Activated naive CD4-positive, alpha-beta T cell treated with anti-CD3 and anti-CD28 coated beads, Interleukin-2, amount 50 U/mL, for 72 hours (primary cell): Measurements from ENCODE around the gene PASD1. TPM values are rescaled to one million over a fixed set of nuclear protein-coding genes. Genes with fewer than 3 reads are reported as not detected.
"Not testable (repeated sequence)": the region's sequence is repeated elsewhere in the genome, so short reads cannot be mapped to it uniquely, and the experiment has no call there.

ENCODE experiments used
- ATAC-seq, 2 donors: fragments of 150-1000 bp; cut with Tn5 transposase; 2 replicates each; pipeline ENCODE4 v1.10.0; 2021; ENCODE audit warnings: mild to moderate bottlenecking in 2 of 2, moderate library complexity in 2 of 2
- DNase-seq, 2 donors: peaks; one replicate each; pipeline ENCODE4 v3.0.0; 2021 to 2022; ENCODE audit warnings: low spot score in 2 of 2
- H3K27ac Mint-ChIP-seq, 2 donors: one replicate each; pipeline ENCODE4 v1.8.0; 2022; ENCODE audit warnings: mild to moderate bottlenecking in 2 of 2, mixed read lengths in 2 of 2
- H3K36me3 Mint-ChIP-seq, 2 donors: one replicate each; pipeline ENCODE4 v1.8.0; 2022; ENCODE audit warnings: mixed read lengths in 2 of 2
- H3K9me3 Mint-ChIP-seq, 2 donors: one replicate each; pipeline ENCODE4 v1.8.0; 2022; ENCODE audit warnings: mixed read lengths in 2 of 2
- total RNA-seq, 2 donors: library from RNA; stranded (reverse); gene quantifications; one replicate each; pipeline ENCODE4 v1.2.3, GENCODE V29; 2022

Gene PASD1
- total RNA-seq, 2 donors from 2014 or later: not detected

GRCh38 chrX:151692825-151693224 lies 129.3 kb downstream of the PASD1 start:
- Mint-ChIP-seq H3K36me3 (no peaks in the 10 kb centered on the region), H3K9me3 (no peaks in the 10 kb centered on the region), H3K27ac (no peak overlapping the region)
- no peak for DNase-seq
- no peak for ATAC-seq

DNA sequence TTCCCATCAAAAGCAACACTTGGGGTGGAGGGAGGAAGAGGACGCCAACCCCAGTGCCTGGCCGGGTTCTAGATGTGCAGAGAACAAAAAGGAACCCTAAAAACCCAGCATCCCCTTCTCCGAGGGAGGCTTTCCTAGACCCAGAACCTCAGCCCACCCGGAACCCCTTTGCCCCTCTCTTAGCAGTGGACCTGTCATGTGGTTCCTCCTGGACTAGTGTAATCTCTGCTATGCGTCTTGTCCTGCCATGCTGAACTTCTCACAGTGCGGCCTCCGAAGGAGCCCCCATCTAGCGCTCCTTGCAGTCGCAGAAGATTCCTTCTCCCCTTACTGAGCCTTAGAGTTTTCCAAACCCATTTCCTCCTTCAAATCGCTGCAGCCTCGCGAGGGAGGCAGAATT lies 130.6 kb downstream of the PASD1 start:
- Mint-ChIP-seq H3K9me3 (no peaks in the 10 kb centered on the region), H3K27ac (no peak overlapping the region), H3K36me3 (no peaks in the 10 kb centered on the region)
- no peak for ATAC-seq
- no peak for DNase-seq

DNA sequence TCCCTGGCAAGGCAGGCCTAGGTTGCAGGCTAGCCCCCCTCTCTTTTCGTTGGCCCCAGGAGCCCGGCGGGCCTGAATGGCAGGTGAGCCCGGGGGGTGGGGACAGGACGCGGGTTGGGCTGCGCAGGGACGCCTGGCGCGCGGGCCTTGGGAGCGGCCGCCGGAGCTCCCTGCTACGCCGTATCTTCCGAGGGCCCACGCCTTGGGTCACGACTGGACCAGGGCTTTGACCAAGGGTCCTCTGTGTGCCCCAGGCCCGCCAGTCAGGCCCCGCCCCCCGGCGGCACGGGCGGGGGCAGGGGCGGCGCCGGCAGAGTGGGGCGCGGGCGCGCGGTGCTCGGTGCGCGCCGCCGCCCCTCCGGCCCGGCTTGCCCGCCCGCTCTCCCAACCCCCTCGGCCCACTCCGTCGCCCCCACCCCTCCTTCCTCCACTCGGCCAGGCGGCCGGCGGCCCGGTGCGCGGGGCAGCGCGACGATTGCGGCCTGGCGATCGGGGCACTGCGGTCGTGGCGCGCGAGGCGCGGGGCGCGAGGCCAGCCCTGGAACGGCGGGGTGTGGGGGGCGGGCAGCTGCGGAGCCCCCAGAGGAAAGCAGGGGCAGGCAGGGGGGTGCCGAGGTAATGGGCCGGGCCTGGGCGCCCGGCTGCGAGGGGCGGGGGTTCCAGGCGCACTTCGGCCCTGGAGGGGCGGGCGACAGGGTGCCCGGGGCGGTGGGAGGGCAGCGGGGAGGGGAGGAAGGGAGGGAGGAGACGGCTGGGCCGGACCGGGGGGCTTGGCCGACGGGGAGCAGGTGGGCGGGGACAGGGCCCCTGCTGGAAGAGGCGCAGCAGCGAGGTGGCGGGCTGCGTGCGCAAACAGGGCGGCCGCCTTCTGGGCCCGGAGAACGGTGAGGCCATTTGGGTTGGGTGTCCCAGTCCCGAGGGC lies 131.4 kb downstream of the PASD1 start, which contains the start of gene PRRG3:
Gene PRRG3 (plus strand): TSS at position 798 of the 922 bp plus-strand sequence. CDS start 3,357 bp downstream, outside the sequence.
- no peak within 1 kb of the TSS for H3K27ac Mint-ChIP-seq
- H3K36me3 Mint-ChIP-seq: no peaks in the 10 kb centered on the region
- DNase-seq: no peak
- ATAC-seq: no peak
- no peaks in the 10 kb centered on the region for H3K9me3 Mint-ChIP-seq

DNA sequence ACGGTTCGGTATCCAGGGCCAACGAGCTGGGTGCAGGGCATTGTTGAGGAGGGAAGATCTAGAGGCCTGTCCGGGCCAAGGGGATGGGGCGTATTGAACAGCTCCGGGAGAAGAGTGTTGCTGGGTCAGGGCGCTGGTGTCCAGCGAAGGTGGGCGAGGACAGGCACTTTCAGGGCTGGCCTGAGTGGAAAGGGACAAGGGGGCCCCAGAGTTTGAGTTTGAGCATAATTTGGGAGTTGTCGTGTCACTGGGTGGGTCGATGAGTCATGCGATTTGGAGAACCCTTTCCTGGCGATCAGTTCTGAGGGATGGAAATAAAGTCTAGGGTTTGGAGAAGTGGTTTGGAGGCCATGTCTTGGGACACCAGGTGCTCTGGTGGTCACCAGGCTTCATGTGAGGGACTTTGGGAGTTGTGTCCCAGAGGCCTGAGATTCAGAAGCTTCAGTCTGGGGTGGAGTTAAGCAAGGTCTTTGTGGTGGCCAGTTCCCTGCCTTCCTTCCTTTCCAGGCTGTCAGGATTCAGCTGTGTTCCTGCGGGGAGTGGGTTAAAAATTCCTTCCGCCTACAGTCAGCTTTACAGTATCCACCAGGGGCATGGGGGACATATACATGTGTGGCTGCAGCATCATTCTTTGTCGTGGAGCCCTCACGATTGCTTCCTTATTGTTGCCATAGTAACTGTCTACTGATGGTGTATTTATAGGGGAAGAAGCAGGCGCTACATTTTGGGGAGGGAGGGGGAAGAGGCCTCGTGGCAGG lies 132.3 kb downstream of the PASD1 start:
- no peak overlapping the region for H3K27ac Mint-ChIP-seq
- H3K36me3 Mint-ChIP-seq: no peaks in the 10 kb centered on the region
- no peaks in the 10 kb centered on the region for H3K9me3 Mint-ChIP-seq
- DNase-seq (no peak), ATAC-seq (no peak)

DNA sequence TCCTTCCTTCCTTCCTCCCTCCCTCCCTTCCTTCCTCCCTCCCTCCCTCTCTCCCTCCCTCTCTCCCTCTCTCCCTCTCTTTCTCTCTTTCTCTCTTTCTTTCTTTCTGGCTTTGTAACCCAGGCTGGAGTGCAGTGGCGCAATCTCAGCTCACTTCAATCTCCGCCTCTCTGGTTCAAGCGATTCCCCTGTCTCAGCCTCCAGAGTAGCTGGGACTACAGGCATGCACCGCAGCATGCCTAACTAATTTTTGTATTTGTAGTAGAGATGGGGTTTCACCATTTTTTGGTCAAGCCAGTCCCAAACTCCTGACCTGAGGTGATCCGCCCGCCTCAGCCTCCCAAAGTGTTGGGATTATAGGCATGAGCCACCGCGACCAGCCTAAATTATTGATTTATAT lies 133.6 kb downstream of the PASD1 start:
- not testable (repeated sequence) for DNase-seq, H3K36me3 Mint-ChIP-seq, ATAC-seq, H3K27ac Mint-ChIP-seq, H3K9me3 Mint-ChIP-seq

DNA sequence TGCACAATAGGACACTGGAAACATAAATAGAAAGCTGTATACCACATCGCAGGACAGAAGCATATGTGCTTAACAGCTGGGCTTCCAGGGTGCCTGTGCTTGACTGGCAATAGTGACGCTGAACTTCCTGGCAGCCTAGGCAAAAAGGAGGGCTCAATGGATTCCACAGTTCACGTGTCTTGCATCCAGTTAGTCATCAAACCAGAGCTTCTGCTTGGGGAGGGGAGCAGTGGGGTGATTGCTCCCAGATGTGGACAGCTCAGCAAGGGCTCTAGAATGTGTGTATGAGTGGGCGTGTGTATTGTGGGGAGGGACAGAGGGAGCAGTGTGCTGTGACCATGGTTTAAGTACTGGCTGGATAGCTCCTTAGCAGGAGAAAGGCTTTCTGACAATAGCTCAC lies 134.0 kb downstream of the PASD1 start:
- H3K9me3 Mint-ChIP-seq: no peaks in the 10 kb centered on the region
- ATAC-seq (no peak), DNase-seq (no peak)
- no peak overlapping the region for H3K27ac Mint-ChIP-seq
- no peaks in the 10 kb centered on the region for H3K36me3 Mint-ChIP-seq

DNA sequence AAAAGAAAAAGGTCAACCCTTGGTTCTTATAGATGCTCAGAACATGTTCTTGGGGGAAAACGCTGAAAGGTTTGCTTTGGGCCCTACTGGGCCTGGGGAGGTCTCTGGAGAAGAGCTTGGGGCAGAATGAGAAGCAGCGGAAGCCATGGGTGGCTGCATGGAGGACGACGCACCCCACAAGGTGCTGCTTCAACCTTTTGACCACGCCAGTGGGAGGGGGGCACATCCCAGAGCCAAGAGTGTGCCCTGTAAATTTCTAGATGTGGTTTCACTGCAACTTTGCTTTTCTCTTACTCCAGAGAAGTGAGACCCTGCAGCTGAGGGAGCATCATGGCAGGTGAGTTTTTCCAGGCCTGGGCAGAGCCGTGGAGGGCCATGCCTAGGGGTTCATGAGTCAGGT lies 135.0 kb downstream of the PASD1 start:
- DNase-seq (no peak), ATAC-seq (no peak)
- H3K36me3 Mint-ChIP-seq: no peaks in the 10 kb centered on the region
- no peak overlapping the region for H3K27ac Mint-ChIP-seq
- H3K9me3 Mint-ChIP-seq: no peaks in the 10 kb centered on the region

DNA sequence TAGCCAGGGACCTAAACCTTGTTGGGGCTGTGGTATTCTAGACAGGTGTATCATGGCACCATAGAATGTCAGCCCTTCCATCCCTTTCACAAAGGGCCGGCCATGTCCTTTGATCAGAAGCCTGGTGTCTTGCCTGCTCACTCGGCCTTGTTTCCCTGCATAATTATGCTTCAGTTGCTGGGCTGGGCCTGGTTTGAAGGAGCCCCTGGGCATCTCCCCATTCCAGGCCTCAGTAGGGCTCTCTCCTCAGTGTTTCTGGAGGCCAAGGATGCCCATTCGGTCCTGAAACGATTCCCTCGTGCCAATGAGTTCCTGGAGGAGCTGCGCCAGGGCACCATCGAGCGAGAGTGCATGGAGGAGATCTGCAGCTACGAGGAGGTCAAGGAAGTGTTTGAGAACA lies 136.3 kb downstream of the PASD1 start:
- Mint-ChIP-seq H3K27ac (no peak overlapping the region), H3K36me3 (no peaks in the 10 kb centered on the region), H3K9me3 (no peaks in the 10 kb centered on the region)
- DNase-seq (no peak), ATAC-seq (no peak)

DNA sequence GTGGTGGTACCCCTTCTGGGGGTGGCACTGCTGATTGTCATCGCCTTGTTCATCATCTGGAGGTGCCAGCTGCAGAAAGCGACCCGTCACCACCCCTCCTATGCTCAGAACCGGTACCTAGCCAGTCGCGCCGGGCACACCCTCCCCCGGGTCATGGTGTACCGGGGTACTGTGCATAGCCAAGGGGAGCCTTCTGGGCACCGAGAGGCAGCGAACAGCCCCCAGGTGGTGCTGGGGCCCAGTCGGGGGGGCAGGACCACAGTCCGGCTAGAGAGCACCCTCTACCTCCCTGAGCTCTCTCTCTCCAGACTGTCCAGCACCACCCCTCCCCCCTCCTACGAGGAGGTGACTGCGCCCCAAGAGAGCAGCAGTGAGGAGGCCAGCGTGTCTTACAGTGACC lies 137.1 kb downstream of the PASD1 start:
- no peaks in the 10 kb centered on the region for H3K9me3 Mint-ChIP-seq
- DNase-seq: no peak
- no peak for ATAC-seq
- no peaks in the 10 kb centered on the region for H3K36me3 Mint-ChIP-seq
- no peak overlapping the region for H3K27ac Mint-ChIP-seq

- ATAC-seq: no peak
- no peak for DNase-seq
- no peaks in the 10 kb centered on the region for H3K9me3 Mint-ChIP-seq
Observed at GRCh38 chrX:151701071-151701470, 137.6 kb downstream of the PASD1 start.

GRCh38 chrX:151701531-151701930 lies 138.1 kb downstream of the PASD1 start:
- ATAC-seq: no peak

More at GRCh38 chrX:151701071-151701470, 137.6 kb downstream of the PASD1 start:
- Mint-ChIP-seq H3K36me3 (no peaks in the 10 kb centered on the region), H3K27ac (no peak overlapping the region)

DNA sequence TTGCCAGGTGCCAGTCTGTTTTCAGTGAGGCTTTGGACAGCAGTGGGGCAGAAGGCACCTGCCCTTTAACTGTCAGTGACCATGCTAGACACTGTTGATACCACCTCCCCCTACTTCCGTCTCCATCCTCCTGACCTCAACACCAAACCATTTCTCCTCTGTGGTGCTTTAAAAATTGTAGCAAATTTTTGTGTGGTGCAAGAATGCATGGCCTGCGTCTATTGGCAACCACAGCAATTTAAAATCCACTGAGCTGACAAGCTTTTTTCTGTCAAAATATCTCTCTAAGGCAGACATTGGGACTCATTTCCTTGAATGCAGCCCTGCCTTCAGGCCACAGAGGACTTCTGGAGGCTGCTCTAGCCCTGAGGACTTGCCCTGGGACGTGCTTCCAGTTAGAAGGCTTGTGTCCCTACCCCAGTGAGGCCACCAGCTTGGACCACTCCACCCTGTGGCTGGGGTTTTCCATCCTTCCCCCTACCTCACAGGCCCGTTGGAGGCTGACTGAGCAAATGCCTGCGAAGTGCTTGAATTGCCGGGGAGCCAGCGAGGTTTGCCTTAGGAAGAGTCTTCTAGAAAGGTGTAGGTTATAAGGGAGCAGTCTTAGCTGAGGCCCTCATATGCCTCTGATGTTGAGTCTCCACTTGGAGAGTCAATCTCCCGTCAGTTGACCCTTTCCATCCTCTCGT lies 138.7 kb downstream of the PASD1 start:
- Mint-ChIP-seq H3K27ac (no peak overlapping the region), H3K9me3 (no peaks in the 10 kb centered on the region), H3K36me3 (no peaks in the 10 kb centered on the region)
- no peak for DNase-seq
- ATAC-seq: no peak

More at GRCh38 chrX:151701531-151701930, 138.1 kb downstream of the PASD1 start:
- no peak for DNase-seq
- no peaks in the 10 kb centered on the region for H3K9me3 Mint-ChIP-seq
- H3K36me3 Mint-ChIP-seq: no peaks in the 10 kb centered on the region
- H3K27ac Mint-ChIP-seq: no peak overlapping the region

DNA sequence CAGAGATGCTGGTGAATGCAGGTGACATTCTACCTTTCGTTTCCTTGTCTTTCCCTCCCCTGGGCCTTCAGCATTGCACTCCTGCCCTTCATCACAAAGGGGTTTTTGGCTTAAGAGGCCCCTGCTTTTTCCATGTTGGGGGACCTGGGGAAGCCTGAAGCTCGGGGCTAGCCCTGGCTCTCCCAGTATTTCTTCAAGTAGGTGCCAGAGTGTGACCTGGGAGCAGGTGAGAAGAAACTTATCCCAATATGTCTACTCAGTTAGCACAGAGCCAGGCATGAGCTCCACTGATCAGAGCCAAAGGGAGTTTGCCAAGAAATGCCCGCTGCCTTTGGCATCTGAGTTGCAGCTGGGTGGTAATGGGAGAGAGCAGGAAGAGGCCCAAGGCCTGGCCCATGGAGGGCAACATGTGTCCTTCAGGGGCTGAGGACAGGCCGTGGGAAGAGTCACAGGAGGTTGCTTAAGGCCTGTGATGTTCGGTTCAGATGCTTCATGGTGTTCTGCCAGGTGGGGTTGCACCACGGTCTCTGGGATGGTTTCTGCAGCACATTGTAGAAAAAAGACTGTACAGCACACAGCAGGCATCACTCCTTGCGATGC lies 139.4 kb downstream of the PASD1 start:
- ATAC-seq: no peak
- Mint-ChIP-seq H3K27ac (no peak overlapping the region), H3K36me3 (no peaks in the 10 kb centered on the region), H3K9me3 (no peaks in the 10 kb centered on the region)
- no peak for DNase-seq

GRCh38 chrX:151703487-151703886 lies 140.0 kb downstream of the PASD1 start:
- Mint-ChIP-seq H3K27ac (no peak overlapping the region), H3K9me3 (no peaks in the 10 kb centered on the region), H3K36me3 (no peaks in the 10 kb centered on the region)
- no peak for DNase-seq
- no peak for ATAC-seq

GRCh38 chrX:151704041-151704663 lies 140.7 kb downstream of the PASD1 start:
- no peak for DNase-seq
- no peak for ATAC-seq
- no peak overlapping the region for H3K27ac Mint-ChIP-seq
- no peaks in the 10 kb centered on the region for H3K36me3 Mint-ChIP-seq
- H3K9me3 Mint-ChIP-seq: no peaks in the 10 kb centered on the region

DNA sequence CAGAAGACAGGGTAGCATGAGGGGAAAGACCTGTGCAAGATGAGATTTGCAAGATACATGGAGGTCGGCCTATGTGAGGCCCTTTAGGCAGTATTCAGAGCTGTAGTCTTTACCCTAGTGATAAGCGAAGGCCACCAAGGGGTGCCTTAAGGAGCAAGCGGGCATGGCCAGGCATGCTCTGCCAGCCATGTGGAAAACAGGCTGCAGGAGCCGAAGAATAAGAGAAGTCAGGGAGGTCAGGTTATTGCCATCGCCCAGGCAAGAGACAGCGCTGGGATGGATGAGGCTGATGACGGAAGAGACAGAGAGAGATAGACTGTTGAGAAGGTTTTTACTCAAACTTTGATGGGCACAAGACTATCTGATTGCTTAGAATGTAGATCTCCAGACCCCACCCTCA lies 145.3 kb downstream of the PASD1 start:
- Mint-ChIP-seq H3K27ac (no peak overlapping the region), H3K36me3 (no peaks in the 10 kb centered on the region), H3K9me3 (no peaks in the 10 kb centered on the region)
- ATAC-seq (no peak), DNase-seq (no peak)
